GM19043 (cell line): ENCODE measurements around the gene KRTAP3-2.

Experiments used
- ATAC-seq: cut with Tn5 transposase; IDR thresholded peaks from one replicate; pipeline ENCODE4 v1.9.1; 2021; ENCODE audit warnings: low read depth; ENCODE audit not compliant: unreplicated experiment

Gene KRTAP3-2

GRCh38 chr17:41012326-41013120, 12.8 kb upstream of the KRTAP3-2 start:
- no peak for ATAC-seq

GRCh38 chr17:41010441-41010840, 10.7 kb upstream of the KRTAP3-2 start:
- ATAC-seq, result no peak

GRCh38 chr17:41009936-41010335, 10.2 kb upstream of the KRTAP3-2 start:
- ATAC-seq, result no peak

DNA sequence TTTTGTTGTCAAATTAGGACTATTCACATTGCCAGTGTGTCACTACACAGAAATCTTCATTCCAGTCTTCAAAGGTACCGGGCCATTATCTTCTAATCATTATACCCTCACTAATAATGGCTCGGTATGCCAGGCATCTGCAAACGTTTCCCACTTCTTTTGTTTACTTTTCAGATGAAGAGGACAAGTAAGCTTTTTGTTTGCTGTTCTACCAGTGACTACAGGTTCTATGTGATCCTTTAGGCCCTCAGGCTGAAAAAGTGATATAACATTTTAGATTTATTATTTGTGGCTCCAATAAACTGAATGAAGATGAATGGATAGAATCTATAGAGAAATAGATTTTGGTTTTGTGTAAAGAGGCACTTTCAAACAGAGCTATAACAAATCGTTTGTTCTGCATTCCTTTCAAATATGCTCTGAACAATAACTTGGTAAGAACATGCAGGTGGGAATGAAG, 9.6 kb upstream of the KRTAP3-2 start:
- ATAC-seq, result no peak

DNA sequence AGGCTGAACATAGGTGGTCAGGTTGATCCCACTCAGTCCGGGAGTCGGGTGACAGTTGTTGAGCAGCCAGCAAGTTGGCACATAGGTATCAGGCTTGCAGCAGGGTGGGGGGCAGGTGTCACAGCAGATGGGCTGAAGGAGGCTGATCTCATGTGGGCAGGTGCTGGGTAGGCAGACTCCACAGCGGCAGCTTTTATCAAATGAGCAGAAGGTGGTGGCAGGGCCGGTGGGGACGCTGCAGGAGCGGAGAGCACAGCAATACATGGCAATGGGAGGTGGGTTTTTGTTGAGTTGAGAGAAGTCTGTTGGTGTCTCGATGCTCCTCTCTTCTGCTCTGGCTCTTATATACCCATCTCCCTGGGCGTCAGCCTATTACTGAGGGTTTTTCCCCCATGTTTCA, 9.1 kb upstream of the KRTAP3-2 start, which contains the start of gene KRTAP3-1:
Gene KRTAP3-1 (minus strand): TSS at position 318 of the 400 bp plus-strand sequence. CDS start 54 bp downstream, at position 264.
- no peak for ATAC-seq

DNA sequence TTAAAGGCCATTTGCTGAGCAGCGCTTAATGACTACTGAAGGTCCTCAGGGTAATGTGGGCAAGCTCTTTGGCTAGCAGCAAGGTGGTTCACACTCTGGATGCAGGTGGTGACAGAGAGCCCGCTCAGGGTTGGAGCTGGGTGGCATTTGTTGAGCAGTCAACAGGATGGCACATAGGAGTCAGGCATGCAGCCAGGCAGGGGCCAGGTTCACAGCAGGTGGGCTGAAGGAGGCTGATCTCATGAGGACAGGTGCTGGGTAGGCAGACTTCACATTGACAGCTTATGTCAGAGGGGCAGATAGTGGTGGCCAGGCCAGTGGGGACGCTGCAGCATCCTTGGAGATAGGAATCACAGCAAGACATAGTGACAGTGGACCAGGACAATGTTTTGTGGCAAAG, 4.7 kb upstream of the KRTAP3-2 start:
- ATAC-seq, result no peak

DNA sequence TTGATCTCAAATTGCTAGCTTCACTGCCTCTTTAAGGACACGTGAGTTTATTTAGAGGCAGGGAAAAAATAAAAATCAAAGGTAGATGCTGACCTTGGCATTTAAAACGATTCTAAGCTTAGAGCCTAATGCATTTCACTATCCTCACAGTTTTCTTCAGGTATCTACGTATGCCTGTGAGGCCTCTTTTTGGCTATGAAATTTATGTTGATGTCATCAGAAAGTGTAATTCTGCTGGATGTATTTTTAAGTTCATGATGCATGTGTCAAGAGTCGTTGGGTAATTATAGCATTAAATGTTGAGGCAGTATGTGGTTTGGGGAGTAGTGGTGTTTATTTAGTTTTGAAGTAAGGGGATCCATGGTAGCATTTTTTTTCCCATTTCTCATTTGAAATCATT, 4.2 kb upstream of the KRTAP3-2 start:
- ATAC-seq, result no peak

DNA sequence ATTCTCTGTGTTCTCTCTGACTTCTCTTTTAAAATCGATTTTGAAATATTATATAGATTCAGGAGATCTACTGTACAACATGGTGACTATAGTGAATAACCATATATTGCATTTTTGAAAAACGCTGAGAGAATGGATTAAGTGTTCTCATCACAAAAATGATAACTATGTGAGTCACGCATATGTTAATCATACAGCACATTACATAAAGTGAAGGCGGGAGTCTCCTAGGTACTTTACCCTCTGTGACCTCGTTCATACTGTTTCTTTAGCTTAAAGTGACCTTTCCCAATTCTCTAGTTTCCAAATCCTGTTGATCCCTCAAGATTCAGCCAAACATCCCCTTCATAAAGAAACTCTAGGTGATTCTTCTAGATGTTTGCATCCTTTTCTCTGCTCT, 3.1 kb upstream of the KRTAP3-2 start:
- ATAC-seq, result no peak

- no peak for ATAC-seq
Observed at GRCh38 chr17:41001795-41002194, 2.1 kb upstream of the KRTAP3-2 start.

GRCh38 chr17:40997361-40997760, 2.3 kb downstream of the KRTAP3-2 start:
- no peak for ATAC-seq

GRCh38 chr17:40996829-40997228, 2.9 kb downstream of the KRTAP3-2 start:
- no peak for ATAC-seq

GRCh38 chr17:40995116-40995515, 4.6 kb downstream of the KRTAP3-2 start:
- ATAC-seq, result no peak

DNA sequence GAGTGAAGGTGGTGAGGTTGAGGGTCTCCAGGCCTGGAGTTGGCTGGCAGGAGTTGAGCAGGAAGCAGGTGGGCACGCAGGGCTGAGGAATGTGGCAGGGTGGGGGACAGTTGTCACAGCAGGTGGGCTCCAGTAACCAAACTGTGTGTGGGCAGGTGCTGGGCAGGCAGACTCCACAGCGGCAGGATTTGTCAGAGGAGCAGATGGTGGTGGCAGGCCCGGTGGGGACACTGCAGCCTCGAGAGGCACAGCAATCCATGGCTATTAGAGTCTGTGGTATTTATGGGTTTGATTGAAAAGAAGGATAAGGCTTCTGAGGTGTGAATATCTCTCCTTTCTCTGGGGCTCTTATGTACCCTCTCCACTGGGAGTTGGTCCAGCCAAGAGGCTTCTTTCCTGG, 5.9 kb downstream of the KRTAP3-2 start, which contains the start of gene KRTAP3-3:
Gene KRTAP3-3 (minus strand): TSS at position 326 of the 400 bp plus-strand sequence. CDS start 67 bp downstream, at position 259.
- no peak for ATAC-seq

DNA sequence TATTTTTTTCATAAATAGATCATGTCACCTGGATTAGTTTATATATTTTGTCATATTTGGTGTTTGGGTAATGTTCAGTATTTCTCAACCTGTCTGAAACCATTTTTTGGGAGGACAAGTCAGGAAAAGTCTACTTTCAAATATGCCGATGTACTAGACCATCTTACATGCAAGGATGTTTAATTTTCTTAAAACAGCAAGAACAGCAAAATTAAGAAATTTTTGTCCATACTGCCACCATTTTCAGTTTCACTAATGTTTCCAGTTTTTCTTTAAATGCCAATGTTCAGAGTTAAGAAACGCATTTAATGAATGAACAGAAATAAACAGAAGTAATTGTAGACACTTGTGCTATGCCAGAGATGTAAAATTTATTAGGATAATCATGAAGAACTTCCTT, 6.6 kb downstream of the KRTAP3-2 start:
- no peak for ATAC-seq

DNA sequence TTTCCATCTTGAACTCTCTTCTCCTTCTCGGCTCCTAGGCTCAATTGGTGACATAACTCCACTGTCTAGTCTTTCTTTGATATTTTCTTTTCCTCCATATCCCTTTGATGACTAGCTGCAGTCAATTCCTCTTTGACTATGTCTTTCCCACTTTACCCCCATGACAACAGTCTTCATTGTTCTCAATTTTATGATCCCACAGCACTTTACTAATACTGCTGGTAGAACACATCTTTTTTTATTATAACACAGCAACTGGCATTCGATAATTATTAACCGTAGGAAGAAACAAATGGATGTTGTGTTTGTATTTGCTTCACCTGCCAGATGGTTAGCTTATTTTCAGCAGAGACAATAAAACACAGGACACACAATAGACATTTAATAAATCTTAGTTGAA, 7.0 kb downstream of the KRTAP3-2 start:
- ATAC-seq, result no peak

DNA sequence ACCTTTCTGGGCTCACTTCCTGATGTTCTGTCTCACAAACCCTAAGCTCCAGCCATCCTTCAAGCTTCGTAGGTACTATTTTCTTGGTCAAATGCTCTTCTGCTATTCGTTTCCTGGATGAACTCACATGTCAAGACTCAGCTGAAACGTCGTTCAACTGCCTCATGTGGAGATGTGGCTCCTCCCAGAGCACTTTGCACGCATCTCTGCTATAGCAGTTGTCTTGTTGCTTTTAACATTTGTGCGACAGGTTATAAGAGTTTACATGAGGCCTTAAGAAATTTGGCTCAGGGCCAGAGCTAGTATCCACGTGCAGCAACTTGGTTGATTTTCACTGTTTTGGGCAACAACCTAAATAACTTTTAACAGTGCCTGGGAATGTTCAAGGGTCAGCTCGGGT, 12.8 kb downstream of the KRTAP3-2 start:
- ATAC-seq, result no peak

DNA sequence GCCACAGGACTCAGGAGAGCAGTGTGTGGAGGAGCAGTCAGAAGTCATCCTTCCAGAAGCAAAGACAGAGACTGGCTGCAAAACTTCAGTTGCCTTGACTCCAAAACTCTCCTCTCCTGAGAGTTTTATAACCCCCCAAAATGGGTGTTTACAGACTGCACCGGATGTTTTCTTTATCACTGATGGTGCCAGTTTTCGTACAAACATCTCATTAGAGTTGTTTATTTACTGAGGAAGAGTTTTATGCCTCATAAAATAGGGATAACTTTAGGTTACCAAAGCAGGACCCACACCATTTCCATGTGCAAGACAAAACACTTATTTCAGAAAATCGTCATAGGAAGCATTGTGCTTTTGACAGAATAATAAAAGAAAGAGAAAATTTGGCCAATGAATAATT, 15.5 kb downstream of the KRTAP3-2 start, which contains the start of gene KRT40:
Gene KRT40 (minus strand): TSS at position 101 of the 400 bp plus-strand sequence. CDS start 53 bp downstream, at position 48.
- no peak for ATAC-seq

DNA sequence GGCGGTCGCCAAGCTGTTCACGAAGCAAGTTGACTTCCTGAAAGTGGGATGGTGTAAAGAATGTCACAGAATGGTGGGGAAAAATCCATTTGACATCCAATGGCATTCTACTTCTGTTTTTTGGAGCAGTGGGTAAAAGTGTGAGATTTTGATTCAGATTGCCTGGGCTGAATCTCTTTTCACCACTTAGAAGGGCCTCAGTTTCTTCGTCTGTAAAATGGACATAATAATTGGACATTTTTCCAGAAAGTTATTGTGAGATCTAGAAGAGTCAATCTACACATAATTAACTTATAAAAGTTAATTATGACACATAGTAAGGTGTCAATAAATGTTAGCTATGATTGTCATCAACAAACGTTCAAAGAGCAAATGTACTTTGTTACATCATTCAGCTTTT, 18.6 kb downstream of the KRTAP3-2 start:
- ATAC-seq, result no peak

GRCh38 chr17:40980596-40980995, 19.1 kb downstream of the KRTAP3-2 start:
- no peak for ATAC-seq

- ATAC-seq, result no peak
Observed at GRCh38 chr17:40980117-40980516, 19.6 kb downstream of the KRTAP3-2 start.

DNA sequence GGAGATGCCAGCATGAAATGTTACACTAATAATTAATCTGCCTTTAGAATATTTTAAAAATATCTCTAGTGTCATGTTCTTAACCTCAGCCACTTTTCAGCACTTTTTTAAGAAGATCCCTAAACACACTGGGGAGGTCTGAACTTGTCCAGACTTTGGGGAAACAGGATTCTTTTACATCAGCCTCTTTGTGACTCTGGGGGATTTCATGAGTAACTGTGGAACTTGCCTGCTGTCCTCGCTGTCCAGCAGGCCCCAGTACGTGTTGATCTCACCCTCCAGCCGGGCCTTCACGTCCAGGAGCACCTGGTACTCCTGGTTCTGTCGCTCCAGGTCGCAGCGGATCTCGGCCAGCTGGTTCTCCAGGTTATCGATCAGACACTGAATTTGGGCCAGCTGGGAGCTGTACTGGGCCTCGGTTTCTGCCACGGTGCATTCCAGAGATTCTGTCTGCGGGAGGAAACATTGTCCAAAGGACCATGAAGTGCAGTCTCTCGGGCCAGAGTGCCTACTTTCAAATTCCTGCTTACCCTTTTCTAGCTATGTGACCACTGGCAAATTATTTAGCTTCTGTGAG, 21.0 kb downstream of the KRTAP3-2 start:
- ATAC-seq, result no peak

DNA sequence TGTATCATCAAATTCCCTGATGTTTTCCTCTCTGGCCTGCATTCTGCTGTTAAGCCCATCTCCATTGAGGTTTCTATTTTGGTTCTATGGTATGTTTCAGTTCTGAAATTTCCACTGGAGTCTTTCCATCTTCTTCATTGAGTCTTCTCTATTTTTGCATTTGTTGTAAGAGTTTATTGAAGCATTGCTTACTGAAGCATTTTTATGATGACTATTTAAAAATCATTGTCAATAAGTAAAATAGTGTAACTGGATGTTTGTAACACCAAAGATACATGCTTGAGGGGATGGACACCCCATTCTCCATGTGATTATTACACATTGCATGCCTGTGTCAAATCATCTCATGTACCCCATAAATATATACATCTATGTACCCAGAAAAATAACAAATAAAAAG, 24.2 kb downstream of the KRTAP3-2 start:
- no peak for ATAC-seq
